Smooth muscle cell (in vitro differentiated cells): ENCODE measurements around the gene CTNND2. TPM values are rescaled to one million over a fixed set of nuclear protein-coding genes. Genes with fewer than 3 reads are reported as not detected.

Source experiments
- DNase-seq: peaks from one replicate; lab custom pipeline; 2025; ENCODE audit not compliant: unreplicated experiment; lab: John Stamatoyannopoulos, UW
- H2AFZ ChIP-seq: fragments of 200-600 bp; sonication (generic); 2 replicates; pipeline ENCODE4 v1.6.0; 2016; ENCODE audit warnings: antibody characterized with exemption, low read depth, mild to moderate bottlenecking
- H3F3A ChIP-seq: fragments of 200-600 bp; sonication (generic); 2 replicates; pipeline ENCODE4 v1.6.0; 2017; ENCODE audit warnings: antibody characterized with exemption, low read depth
- H3K27ac ChIP-seq: fragments of 200-600 bp; sonication (generic); 2 replicates; pipeline ENCODE4 v1.5.1; 2016; ENCODE audit warnings: low read depth, mild to moderate bottlenecking
- H3K27me3 ChIP-seq: fragments of 200-600 bp; sonication (generic); 2 replicates; pipeline ENCODE4 v1.6.1; 2016; ENCODE audit warnings: low read depth, mild to moderate bottlenecking
- H3K36me3 ChIP-seq: fragments of 200-600 bp; sonication (generic); 2 replicates; pipeline ENCODE4 v1.5.1; 2016; ENCODE audit warnings: low read depth
- H3K4me1 ChIP-seq: fragments of 200-600 bp; sonication (generic); 2 replicates; pipeline ENCODE4 v1.5.1; 2016; ENCODE audit warnings: low read depth
- H3K4me2 ChIP-seq: fragments of 200-600 bp; sonication (generic); 2 replicates; pipeline ENCODE4 v1.6.0; 2016; ENCODE audit warnings: mild to moderate bottlenecking
- H3K4me3 ChIP-seq: fragments of 200-600 bp; sonication (generic); 2 replicates; pipeline ENCODE4 v1.5.1; 2016; ENCODE audit warnings: mild to moderate bottlenecking
- H3K79me2 ChIP-seq: fragments of 200-600 bp; sonication (generic); 2 replicates; pipeline ENCODE4 v1.6.0; 2016; ENCODE audit warnings: low read depth, mild to moderate bottlenecking
- H3K9ac ChIP-seq: fragments of 200-600 bp; sonication (generic); 2 replicates; pipeline ENCODE4 v1.6.0; 2016; ENCODE audit warnings: low read depth
- H3K9me3 ChIP-seq: fragments of 200-600 bp; sonication (generic); replicated peaks from 2 replicates; pipeline ENCODE4 v1.5.1; 2016; ENCODE audit warnings: low read depth
- H4K20me1 ChIP-seq: fragments of 200-600 bp; sonication (generic); 2 replicates; pipeline ENCODE4 v1.6.0; 2016; ENCODE audit warnings: low read depth
- WGBS: methylation state at CpG from one replicate; pipeline ENCODE4 v1.1.7; 2016; ENCODE audit warnings: low lambda C conversion rate; 5-methylcytosine and 5-hydroxymethylcytosine counted together
- polyA plus RNA-seq: library from polyadenylated mRNA; unstranded; fragments of >200 nt; fragmentation: Nextera tagmentation; extraction: Ambion mirVana; gene quantifications from 2 replicates; pipeline ENCODE4 v1.2.1, GENCODE V29; 2016
- total RNA-seq: library from RNA; depleted of rRNA; stranded (reverse); fragments of >200 nt; gene quantifications from 2 replicates; pipeline ENCODE4 v1.2.3, GENCODE V29; 2014
- TF ChIP-seq, protein P1 (sequence below): fragments of 200-600 bp; sonication (generic); IDR thresholded peaks from 2 replicates; pipeline ENCODE4 v1.5.1; 2017; ENCODE audit warnings: borderline replicate concordance, mild to moderate bottlenecking, antibody characterized with exemption; ENCODE audit not compliant: insufficient read depth, poor library complexity, severe bottlenecking

Gene CTNND2
- total and polyA plus RNA-seq, 2 experiments from 2014 or later = 2.7 to 5.8 TPM

DNA sequence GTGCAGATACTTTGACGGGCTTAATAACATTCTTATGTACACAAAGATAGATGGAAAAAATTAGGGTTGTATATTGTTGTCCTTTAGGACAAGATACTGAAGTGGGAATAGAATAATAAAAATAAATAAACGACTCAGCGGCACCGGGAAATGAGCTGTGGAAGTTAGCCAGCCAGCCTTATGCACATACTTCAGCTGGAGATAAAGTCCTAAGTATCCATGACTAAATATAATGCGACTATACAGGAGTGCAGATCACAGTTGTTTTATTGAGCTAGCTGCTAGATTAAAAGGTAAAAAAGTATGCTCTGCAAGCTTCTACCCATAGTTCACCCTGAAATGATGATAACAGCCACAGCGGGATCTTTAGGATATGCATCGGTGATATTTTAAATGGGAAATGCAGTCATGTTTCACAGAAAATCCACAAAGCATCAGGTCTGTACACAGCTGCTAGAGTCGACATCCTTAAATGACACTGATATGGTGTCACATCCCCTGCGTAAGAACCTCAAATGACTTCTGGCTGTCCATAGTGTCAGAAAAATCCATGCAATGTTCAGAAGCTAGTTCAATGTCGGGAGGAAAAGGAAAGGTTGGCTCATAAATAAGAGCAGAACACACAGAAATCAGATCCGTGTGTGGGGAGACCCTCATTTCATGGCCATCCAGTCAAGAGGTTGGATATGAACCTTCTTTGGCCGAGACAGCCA lies 750.4 kb downstream of the CTNND2 start:
- Histone ChIP-seq H3F3A (no peaks in the 10 kb centered on the region), H3K4me3 (no peak overlapping the region), H3K4me2 (peak overlapping the region; percentile 31), H4K20me1 (no peaks in the 10 kb centered on the region), H3K79me2 (no peaks in the 10 kb centered on the region), H3K27me3 (no peaks in the 10 kb centered on the region), H3K36me3 (no peaks in the 10 kb centered on the region), H3K9me3 (no peaks in the 10 kb centered on the region), H2AFZ (no peak overlapping the region), H3K27ac (no peak overlapping the region), H3K4me1 (no peaks in the 10 kb centered on the region), H3K9ac (no peak overlapping the region)
- DNase-seq = no peak
- TF ChIP-seq, protein P1, sequence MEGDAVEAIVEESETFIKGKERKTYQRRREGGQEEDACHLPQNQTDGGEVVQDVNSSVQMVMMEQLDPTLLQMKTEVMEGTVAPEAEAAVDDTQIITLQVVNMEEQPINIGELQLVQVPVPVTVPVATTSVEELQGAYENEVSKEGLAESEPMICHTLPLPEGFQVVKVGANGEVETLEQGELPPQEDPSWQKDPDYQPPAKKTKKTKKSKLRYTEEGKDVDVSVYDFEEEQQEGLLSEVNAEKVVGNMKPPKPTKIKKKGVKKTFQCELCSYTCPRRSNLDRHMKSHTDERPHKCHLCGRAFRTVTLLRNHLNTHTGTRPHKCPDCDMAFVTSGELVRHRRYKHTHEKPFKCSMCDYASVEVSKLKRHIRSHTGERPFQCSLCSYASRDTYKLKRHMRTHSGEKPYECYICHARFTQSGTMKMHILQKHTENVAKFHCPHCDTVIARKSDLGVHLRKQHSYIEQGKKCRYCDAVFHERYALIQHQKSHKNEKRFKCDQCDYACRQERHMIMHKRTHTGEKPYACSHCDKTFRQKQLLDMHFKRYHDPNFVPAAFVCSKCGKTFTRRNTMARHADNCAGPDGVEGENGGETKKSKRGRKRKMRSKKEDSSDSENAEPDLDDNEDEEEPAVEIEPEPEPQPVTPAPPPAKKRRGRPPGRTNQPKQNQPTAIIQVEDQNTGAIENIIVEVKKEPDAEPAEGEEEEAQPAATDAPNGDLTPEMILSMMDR = no peak
- WGBS = 68% methylated on average over 12 of the region's 12 CpGs

DNA sequence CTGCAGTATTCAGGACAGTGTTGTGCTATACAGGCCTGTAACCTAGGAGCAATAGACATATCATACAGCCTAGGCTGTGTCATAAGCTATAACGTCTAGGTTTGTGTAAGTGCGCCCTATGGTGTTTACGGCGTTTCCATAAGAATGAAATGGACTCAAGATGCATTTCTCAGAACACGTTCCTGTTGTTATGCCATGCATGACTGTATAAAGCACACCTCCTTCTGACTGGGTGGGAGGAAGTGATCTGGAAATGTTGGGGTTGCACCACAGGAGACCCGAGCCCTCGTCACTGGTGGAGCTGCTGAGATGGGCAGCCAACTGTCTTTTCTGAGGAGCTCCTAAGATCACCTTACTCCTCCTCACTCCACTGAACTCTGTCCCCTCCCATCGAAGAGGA lies 751.9 kb downstream of the CTNND2 start:
- Histone ChIP-seq H3K9me3 (no peaks in the 10 kb centered on the region), H4K20me1 (no peaks in the 10 kb centered on the region), H3K4me2 (no peak overlapping the region), H3K27me3 (no peaks in the 10 kb centered on the region), H2AFZ (no peak overlapping the region), H3K27ac (no peak overlapping the region), H3K4me1 (no peaks in the 10 kb centered on the region), H3K9ac (no peak overlapping the region), H3K36me3 (no peaks in the 10 kb centered on the region), H3F3A (no peaks in the 10 kb centered on the region), H3K4me3 (no peak overlapping the region), H3K79me2 (no peaks in the 10 kb centered on the region)
- WGBS = 97% methylated on average over 8 of the region's 8 CpGs
- no peak for DNase-seq
- TF ChIP-seq, protein P1 = no peak

- Histone ChIP-seq H3K9me3 (no peaks in the 10 kb centered on the region), H2AFZ (no peak overlapping the region), H3K4me3 (no peak overlapping the region), H3K27ac (no peak overlapping the region), H3K4me2 (no peak overlapping the region), H3K4me1 (no peaks in the 10 kb centered on the region), H3K9ac (no peak overlapping the region), H3K36me3 (no peaks in the 10 kb centered on the region), H3F3A (no peaks in the 10 kb centered on the region), H3K79me2 (no peaks in the 10 kb centered on the region), H4K20me1 (no peaks in the 10 kb centered on the region), H3K27me3 (no peaks in the 10 kb centered on the region)
- WGBS = 88% methylated on average over 5 of the region's 5 CpGs
- TF ChIP-seq, protein P1 = no peak
- no peak for DNase-seq
Measured at GRCh38 chr5:11150976-11151375, 753.3 kb downstream of the CTNND2 start.
